Measurements from ENCODE around the gene IGSF10.
A peak's percentile ranks its signal among the peaks of the same experiment; 100 is the strongest.

The IGSF10 gene

DNA sequence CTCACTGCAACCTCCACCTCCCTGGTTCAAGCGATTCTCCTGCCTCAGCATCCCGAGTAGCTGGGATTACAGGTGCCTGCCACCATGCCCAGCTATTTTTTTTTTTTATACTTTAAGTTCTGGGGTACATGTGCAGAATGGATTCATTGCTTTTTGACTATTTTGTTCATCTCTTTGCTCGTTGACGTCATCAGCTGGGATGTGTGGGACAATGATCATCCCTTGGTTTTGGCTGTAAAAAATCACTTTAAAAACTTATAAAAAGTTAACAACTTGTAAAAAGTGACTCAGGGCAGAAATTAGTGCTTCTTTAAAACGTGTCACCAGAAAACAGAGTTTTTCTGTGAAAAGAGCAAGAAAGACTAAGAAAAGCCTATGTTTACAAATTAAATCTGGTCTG is 37.8 kb downstream of the IGSF10 start:
- DNase-seq (ENCODE audit: low spot score): no peak

DNA sequence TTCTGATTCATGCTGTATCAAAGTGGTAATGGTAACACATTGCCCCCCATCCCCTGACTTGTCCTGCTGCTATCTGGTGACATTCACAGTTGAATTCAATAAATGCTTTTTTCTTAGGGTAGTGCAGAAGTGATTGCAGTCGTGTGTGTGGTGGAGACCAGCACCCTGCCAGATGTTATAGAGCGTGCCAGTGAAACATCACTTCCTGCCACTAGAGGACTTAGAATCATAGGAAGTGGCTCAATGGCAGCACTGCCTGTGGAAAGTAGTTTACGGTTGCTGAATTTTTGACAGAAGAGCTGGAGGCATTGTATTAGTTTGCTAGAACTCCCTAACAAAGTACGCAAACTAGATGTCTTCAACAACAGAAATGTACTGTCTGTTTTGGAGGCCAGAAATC is 38.9 kb downstream of the IGSF10 start:
- no peak for DNase-seq (ENCODE audit: low spot score)

DNA sequence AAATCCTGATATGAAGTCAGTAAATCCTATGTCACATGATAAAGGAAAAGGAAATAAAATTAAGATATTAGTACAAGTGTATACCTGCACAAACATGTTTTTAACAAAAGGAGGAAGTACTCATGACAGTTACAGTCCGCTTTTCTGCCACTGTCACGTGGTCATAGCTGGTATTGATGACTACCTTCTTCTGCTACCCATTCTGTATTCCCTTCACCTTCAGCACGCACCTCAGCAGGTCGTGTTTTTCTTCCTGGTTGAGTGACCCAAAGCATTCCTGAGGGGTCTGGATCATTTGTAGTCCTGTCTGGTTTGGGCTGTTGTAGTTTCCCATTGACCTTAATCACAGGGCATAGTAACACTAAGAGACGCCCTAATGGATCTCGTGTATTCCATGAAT is 41.1 kb downstream of the IGSF10 start:
- peak; percentile 51 for DNase-seq (ENCODE audit: low spot score)

DNA sequence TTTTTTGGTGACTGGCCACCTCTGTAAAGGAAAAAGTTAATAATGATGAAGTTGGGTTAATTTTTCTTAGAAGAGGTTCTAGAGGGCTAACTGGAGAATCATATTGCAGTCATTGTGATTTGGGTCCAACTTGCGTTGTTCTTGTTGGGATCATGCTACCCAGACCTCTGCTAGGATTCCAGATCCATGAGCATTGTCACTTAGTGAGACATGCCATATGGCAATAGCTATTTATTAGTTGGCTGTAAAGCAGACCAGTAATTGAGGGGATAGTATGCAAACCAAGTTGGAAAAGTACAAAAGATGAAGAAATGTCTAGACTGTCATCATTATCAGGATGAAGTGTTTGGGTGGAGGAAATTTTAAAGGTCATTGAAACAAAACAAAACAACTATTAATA is 45.6 kb downstream of the IGSF10 start:
- no peak for DNase-seq (ENCODE audit: low spot score)

DNA sequence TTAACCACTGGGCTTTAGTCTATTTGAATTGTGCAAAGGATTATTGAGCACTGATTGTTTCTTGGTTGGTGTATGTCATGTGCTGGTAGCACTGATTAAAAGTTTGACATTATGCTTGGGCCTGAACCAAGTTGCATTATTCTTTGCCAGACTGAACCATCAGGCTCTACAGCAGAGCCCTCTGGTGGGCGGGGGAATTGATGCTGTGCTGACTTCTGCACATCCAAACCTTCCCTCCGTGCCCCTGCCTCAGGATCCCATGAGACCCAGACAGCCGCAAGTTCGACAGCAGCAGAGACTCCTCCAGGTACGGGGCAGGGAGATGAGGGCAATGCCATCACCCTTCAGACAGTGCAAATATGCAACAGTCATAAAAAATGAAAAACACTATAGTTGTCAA is 47.9 kb downstream of the IGSF10 start:
- DNase-seq (ENCODE audit: low spot score): no peak
